Measurements from ENCODE around the gene INHBC.
"Not testable (repeated sequence)": the region's sequence is repeated elsewhere in the genome, so short reads cannot be mapped to it uniquely, and the experiment has no call there.

Gene INHBC

DNA sequence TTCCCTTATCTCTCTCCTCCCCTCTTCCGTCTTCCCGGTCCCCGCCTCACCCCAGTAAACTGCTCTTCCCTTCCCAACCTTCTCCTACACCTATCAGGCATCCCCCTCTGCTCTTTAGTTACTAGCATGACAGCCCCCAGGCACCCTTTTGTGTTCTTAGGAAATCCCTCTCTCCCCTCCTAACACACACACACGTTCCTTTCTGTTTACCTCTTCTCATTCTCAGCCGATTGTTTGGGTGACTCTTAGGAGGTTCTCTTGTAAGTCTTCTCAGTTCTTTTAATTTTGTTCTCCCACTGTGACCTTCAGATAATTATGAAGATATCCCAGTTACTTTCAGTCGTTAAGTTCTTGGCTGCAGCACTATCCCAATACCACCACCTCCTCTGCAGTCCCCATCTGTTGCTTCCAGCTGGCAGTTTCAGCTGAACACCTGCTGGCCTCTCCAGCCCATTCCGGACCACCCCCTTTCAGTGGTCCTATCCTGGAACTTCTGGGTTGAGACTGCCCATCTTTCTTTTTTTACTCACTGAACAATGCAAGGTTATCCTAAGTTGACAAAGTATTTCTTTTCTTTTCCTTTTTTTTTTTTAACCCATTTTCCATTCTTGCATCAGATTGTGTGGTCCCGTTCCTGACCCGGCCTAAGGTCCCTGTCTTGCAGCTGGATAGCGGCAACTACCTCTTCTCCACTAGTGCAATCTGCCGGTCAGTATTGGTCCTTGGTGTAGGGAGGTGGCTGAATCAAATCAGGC, 54.0 kb downstream of the INHBC start:
- peak overlapping the region; percentile 96 for H3K4me3 ChIP-seq (ENCODE audit: low read length)
- no peak for DNase-seq (ENCODE audit: low read depth)
- TF ChIP-seq, protein P1, sequence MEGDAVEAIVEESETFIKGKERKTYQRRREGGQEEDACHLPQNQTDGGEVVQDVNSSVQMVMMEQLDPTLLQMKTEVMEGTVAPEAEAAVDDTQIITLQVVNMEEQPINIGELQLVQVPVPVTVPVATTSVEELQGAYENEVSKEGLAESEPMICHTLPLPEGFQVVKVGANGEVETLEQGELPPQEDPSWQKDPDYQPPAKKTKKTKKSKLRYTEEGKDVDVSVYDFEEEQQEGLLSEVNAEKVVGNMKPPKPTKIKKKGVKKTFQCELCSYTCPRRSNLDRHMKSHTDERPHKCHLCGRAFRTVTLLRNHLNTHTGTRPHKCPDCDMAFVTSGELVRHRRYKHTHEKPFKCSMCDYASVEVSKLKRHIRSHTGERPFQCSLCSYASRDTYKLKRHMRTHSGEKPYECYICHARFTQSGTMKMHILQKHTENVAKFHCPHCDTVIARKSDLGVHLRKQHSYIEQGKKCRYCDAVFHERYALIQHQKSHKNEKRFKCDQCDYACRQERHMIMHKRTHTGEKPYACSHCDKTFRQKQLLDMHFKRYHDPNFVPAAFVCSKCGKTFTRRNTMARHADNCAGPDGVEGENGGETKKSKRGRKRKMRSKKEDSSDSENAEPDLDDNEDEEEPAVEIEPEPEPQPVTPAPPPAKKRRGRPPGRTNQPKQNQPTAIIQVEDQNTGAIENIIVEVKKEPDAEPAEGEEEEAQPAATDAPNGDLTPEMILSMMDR (conservative IDR thresholded peaks at IDR 0.05; ENCODE audit: low read depth, low read length): no peak

DNA sequence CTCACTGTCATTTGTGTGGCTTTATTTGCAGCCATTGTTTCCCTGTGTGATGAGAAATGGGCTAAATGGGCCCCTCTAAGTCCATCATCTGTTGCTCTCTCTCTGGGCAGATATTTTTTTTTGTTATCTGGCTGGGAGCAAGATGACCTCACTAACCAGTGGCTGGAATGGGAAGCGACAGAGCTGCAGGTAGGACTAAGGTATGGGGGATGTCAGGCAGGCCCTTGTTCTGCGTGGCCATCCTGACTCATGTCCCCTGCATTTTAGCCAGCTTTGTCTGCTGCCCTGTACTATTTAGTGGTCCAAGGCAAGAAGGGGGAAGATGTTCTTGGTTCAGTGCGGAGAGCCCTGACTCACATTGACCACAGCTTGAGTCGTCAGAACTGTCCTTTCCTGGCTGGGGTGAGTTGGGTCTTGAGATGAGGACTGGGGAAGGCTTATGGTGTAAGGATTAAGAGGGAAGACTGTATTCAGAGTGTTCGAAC, 54.6 kb downstream of the INHBC start:
- H3K4me3 ChIP-seq (ENCODE audit: low read length): peak overlapping the region; percentile 96
- no peak for DNase-seq (ENCODE audit: low read depth)
- TF ChIP-seq, protein P1 (conservative IDR thresholded peaks at IDR 0.05; ENCODE audit: low read depth, low read length): no peak

DNA sequence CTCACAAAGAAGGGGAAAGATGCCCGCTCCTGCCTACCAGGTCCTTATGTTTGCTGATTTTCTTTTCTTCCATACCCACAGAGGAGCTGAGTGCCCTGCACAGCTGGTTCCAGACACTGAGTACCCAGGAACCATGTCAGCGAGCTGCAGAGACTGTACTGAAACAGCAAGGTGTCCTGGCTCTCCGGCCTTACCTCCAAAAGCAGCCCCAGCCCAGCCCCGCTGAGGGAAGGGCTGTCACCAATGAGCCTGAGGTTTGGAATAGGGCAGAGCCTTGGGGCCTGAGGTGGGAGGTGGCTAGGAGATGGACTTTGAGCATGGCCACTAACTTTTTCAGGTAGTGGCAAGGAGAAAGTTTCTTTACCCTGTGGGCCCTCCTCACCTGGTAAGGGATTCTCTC, 55.5 kb downstream of the INHBC start:
- no peak for DNase-seq (ENCODE audit: low read depth)
- no peak overlapping the region for H3K4me3 ChIP-seq (ENCODE audit: low read length)
- TF ChIP-seq, protein P1 (conservative IDR thresholded peaks at IDR 0.05; ENCODE audit: low read depth, low read length): no peak

DNA sequence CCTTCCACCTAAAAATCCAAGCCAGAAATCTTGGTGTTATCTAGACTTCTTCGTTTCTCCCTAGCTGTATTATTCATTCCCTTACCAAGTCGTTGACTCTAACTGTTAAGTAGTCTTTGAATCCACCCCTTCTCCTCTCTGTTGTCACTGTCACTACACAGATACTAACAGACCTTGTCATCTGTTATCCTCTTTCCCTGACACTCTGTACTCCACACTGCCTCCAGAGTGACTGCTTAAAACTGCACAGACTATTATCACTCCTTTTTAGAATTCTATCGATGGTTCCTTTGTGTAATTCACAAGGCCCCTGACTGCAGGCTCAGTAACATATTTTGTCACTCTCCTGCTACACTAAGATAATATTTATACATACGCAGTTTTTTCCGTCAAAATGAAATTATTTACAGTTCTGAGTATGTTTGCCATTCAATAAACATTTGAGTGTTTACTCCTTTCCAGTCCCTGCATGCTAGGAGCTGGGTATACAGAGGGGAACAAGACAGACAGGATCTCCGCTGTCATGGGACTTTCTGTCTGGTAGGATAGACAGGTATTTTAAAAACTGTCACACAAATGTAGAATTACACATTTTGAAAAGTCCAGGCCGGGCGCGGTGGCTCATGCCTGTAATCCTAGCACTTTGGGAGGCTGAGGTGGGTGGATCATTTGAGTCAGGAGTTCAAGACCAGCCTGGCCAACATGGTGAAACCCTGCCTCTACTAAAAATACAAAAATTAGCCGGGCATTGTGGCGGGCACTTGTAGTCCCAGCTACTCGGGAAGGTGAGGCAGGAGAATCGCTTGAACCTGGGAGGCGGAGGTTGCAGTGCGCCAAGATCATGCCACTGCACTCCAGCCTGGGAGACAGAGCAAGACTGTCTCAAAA, 57.1 kb downstream of the INHBC start:
- H3K4me3 ChIP-seq (ENCODE audit: low read length): no peak overlapping the region
- DNase-seq (ENCODE audit: low read depth): no peak
- TF ChIP-seq, protein P1 (conservative IDR thresholded peaks at IDR 0.05; ENCODE audit: low read depth, low read length): peak; percentile 17

DNA sequence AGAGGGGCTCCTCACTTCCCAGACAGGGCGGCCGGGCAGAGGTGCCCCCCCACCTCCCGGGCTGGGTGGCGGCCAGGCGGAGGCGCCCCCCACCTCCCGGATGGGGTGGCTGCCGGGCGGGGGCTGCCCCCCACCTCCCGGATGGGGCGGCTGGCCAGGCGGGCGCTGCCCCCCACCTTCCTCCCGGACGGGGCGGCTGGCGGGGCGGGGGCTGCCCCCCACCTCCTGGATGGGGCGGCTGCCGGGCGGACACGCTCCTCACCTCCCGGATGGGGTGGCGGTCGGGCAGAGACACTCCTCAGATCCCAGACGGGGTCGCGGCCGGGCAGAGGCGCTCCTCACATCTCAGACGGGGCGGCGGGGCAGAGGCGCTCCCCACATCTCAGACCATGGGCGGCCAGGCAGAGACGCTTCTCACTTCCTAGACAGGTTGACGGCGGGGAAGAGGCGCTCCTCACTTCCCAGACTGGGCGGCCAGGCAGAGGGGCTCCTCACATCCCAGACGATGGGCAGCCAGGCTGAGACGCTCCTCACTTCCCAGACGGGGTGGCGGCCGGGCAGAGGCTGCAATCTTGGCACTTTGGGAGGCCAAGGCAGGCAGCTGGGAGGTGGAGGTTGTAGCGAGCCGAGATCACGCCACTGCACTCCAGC, 60.6 kb downstream of the INHBC start:
- not testable (repeated sequence) for DNase-seq (ENCODE audit: low read depth); H3K4me3 ChIP-seq (ENCODE audit: low read length)

DNA sequence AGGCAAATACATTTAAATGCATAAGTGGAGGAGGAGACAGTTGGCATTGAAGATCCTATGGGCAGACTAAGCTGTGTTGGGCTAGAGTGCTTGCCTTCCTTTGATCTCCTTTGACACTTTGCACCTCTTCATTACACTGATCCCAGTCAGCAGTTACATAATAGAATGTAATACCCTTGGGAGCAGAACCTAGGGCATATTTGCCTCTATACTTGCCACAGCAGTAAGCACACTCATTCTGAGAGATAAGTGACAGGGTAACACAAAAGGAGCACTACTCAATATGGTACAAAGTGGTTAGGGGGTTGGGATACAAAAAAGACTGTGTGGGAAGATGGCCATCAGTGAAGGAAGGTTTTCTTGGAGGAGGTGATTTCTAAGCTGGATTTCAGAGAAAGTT, 62.2 kb downstream of the INHBC start:
- H3K4me3 ChIP-seq (ENCODE audit: low read length): no peak overlapping the region
- DNase-seq (ENCODE audit: low read depth): no peak
- TF ChIP-seq, protein P1 (conservative IDR thresholded peaks at IDR 0.05; ENCODE audit: low read depth, low read length): no peak

Measured in retinal pigment epithelial cell (primary cell).